C4-2B (cell line): ENCODE measurements around the gene GSK3A.

ENCODE experiments used
- ZFX ChIP-seq: fragments of 450-650 bp; IDR thresholded peaks from 2 replicates; pipeline ENCODE4 v1.6.1; 2017
- TF ChIP-seq, protein P1 (sequence below): fragments of 450-650 bp; conservative IDR thresholded peaks from 2 replicates; pipeline ENCODE4 v1.5.1; 2017; ENCODE audit warnings: mild to moderate bottlenecking

DNA sequence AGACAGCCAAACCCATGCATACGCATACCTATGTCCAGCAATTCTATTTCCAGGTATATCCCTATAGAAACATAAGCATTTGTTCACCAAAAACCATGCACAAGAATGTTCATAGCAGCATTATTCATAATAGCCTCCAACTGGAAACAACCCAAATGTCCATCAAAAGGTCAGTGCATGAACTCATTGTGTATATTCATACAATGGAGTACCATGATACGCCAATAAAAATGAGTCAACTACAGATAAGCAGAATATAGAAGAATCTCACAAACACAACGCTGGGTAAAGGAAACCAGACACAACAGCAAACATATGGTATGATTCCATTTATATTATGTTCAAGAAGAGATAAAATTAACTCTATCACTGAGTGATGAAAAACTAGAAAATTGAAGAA lies 48.7 kb downstream of the GSK3A start:
- TF ChIP-seq, protein P1, sequence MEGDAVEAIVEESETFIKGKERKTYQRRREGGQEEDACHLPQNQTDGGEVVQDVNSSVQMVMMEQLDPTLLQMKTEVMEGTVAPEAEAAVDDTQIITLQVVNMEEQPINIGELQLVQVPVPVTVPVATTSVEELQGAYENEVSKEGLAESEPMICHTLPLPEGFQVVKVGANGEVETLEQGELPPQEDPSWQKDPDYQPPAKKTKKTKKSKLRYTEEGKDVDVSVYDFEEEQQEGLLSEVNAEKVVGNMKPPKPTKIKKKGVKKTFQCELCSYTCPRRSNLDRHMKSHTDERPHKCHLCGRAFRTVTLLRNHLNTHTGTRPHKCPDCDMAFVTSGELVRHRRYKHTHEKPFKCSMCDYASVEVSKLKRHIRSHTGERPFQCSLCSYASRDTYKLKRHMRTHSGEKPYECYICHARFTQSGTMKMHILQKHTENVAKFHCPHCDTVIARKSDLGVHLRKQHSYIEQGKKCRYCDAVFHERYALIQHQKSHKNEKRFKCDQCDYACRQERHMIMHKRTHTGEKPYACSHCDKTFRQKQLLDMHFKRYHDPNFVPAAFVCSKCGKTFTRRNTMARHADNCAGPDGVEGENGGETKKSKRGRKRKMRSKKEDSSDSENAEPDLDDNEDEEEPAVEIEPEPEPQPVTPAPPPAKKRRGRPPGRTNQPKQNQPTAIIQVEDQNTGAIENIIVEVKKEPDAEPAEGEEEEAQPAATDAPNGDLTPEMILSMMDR, result no peak
- TF ChIP-seq ZFX, result no peak
